Subcutaneous abdominal adipose tissue (tissue), 5 donors: ENCODE results near the gene ZNF566.

Experiments
- H3K27ac ChIP-seq: one replicate; pipeline ENCODE4 v1.7.0; 2013; ENCODE audit warnings: low read depth, mild to moderate bottlenecking, inconsistent platforms, low read length, moderate library complexity
- H3K27me3 ChIP-seq, 5 donors: one replicate each; pipeline ENCODE4 v1.7.0; 2013; ENCODE audit warnings: low read length in 5 of 5, inconsistent platforms in 1 of 5; ENCODE audit not compliant: control insufficient read depth in 5 of 5, insufficient read depth in 4 of 5
- H3K36me3 ChIP-seq, 5 donors: one replicate each; pipeline ENCODE4 v1.7.0; 2013; ENCODE audit warnings: low read length in 5 of 5; ENCODE audit not compliant: control insufficient read depth in 5 of 5, insufficient read depth in 5 of 5
- H3K4me1 ChIP-seq, 5 donors: one replicate each; pipeline ENCODE4 v1.7.0; 2013; ENCODE audit warnings: low read length in 5 of 5, mild to moderate bottlenecking in 3 of 5, moderate library complexity in 1 of 5; ENCODE audit not compliant: control insufficient read depth in 5 of 5, insufficient read depth in 5 of 5
- H3K4me3 ChIP-seq, 5 donors: one replicate each; pipeline ENCODE4 v1.7.0; 2013; ENCODE audit warnings: low read length in 5 of 5, low read depth in 1 of 5
- H3K9ac ChIP-seq, 5 donors: one replicate each; pipeline ENCODE4 v1.7.0; 2013; ENCODE audit warnings: low read length in 5 of 5, mild to moderate bottlenecking in 4 of 5, moderate library complexity in 3 of 5
- H3K9me3 ChIP-seq, 5 donors: one replicate each; pipeline ENCODE4 v1.7.0; 2013; ENCODE audit warnings: low read length in 5 of 5; ENCODE audit not compliant: control insufficient read depth in 5 of 5
- donor health status: healthy.
- donor health status: healthy.
- donor health status: healthy.
- donor health status: healthy.
- donor health status: healthy.

ZNF566 gene

GRCh38 chr19:36456831-36457230 lies 32.5 kb downstream of the ZNF566 start:
- no peaks in the 10 kb centered on the region for H3K27me3 ChIP-seq
- H3K9me3 ChIP-seq = peaks cover 18 to 49% (median 24%) of the 10 kb centered on the region in 5 donors
- H3K36me3 ChIP-seq = peaks cover 3 to 33% (median 21%) of the 10 kb centered on the region in 5 donors

GRCh38 chr19:36449059-36449670 lies 40.2 kb downstream of the ZNF566 start:
- H3K27me3 ChIP-seq = no peaks in the 10 kb centered on the region
- H3K4me1 ChIP-seq = no peaks in the 10 kb centered on the region
- H3K27ac ChIP-seq = no peak overlapping the region
- H3K4me3 ChIP-seq = peak overlapping the region; percentile 8 to 62 (median 50)
- H3K9me3 ChIP-seq = peaks cover 56 to 85% (median 72%) of the 10 kb centered on the region in 5 donors
- no peak overlapping the region for H3K9ac ChIP-seq
- peaks cover 35 to 55% (median 42%) of the 10 kb centered on the region in 5 donors for H3K36me3 ChIP-seq

More at GRCh38 chr19:36456831-36457230, 32.5 kb downstream of the ZNF566 start:
- Histone ChIP-seq H3K4me3 (peak overlapping the region in 1 of 5 donors; percentile 25), H3K27ac (no peak overlapping the region), H3K9ac (no peak overlapping the region), H3K4me1 (no peaks in the 10 kb centered on the region)

- Histone ChIP-seq H3K9ac (no peak overlapping the region), H3K27ac (no peak overlapping the region), H3K4me3 (no peak overlapping the region), H3K9me3 (peaks cover 16 to 64% (median 45%) of the 10 kb centered on the region in 5 donors), H3K36me3 (peaks cover 0 to 4% (median 0%) of the 10 kb centered on the region in 5 donors), H3K27me3 (no peaks in the 10 kb centered on the region), H3K4me1 (no peaks in the 10 kb centered on the region)
Measured at GRCh38 chr19:36441339-36441738, 48.0 kb downstream of the ZNF566 start.

- no peak overlapping the region for H3K4me3 ChIP-seq
- no peak overlapping the region for H3K9ac ChIP-seq
- H3K27me3 ChIP-seq = no peaks in the 10 kb centered on the region
- H3K9me3 ChIP-seq = peaks cover 0 to 36% (median 22%) of the 10 kb centered on the region in 5 donors
- H3K27ac ChIP-seq = no peak overlapping the region
- H3K4me1 ChIP-seq = no peaks in the 10 kb centered on the region
- H3K36me3 ChIP-seq = no peaks in the 10 kb centered on the region
Measured at GRCh38 chr19:36436531-36436930, 52.8 kb downstream of the ZNF566 start.

GRCh38 chr19:36423925-36424324 lies 65.4 kb downstream of the ZNF566 start:
- Histone ChIP-seq H3K9ac (no peak overlapping the region), H3K36me3 (no peaks in the 10 kb centered on the region), H3K4me1 (peaks cover 0 to 16% (median 14%) of the 10 kb centered on the region in 5 donors), H3K27me3 (peaks cover 0 to 3% (median 0%) of the 10 kb centered on the region in 5 donors), H3K4me3 (no peak overlapping the region), H3K9me3 (peaks cover 0 to 17% (median 0%) of the 10 kb centered on the region in 5 donors), H3K27ac (no peak overlapping the region)

- peak overlapping the region in 3 of 5 donors; percentile 21 to 59 (median 40) for H3K9ac ChIP-seq
- H3K36me3 ChIP-seq = no peaks in the 10 kb centered on the region
- peaks cover 0 to 3% (median 0%) of the 10 kb centered on the region in 5 donors for H3K27me3 ChIP-seq
- H3K4me1 ChIP-seq = peaks cover 4 to 33% (median 29%) of the 10 kb centered on the region in 5 donors
- peaks cover 0 to 13% (median 0%) of the 10 kb centered on the region in 5 donors for H3K9me3 ChIP-seq
- H3K27ac ChIP-seq = no peak overlapping the region
- peak overlapping the region; percentile 37 to 87 (median 69) for H3K4me3 ChIP-seq
Measured at GRCh38 chr19:36421749-36422481, 67.4 kb downstream of the ZNF566 start.

- no peaks in the 10 kb centered on the region for H3K36me3 ChIP-seq
- H3K4me3 ChIP-seq = peak overlapping the region; percentile 22 to 87 (median 69)
- no peak overlapping the region for H3K27ac ChIP-seq
- peaks cover 4 to 33% (median 29%) of the 10 kb centered on the region in 5 donors for H3K4me1 ChIP-seq
- H3K9ac ChIP-seq = peak overlapping the region in 2 of 5 donors; percentile 40 to 59
- peaks cover 0 to 10% (median 0%) of the 10 kb centered on the region in 5 donors for H3K9me3 ChIP-seq
- peaks cover 0 to 3% (median 0%) of the 10 kb centered on the region in 5 donors for H3K27me3 ChIP-seq
Measured at GRCh38 chr19:36420961-36421748, 68.2 kb downstream of the ZNF566 start.

GRCh38 chr19:36418287-36419001 lies 70.9 kb downstream of the ZNF566 start, which contains the start of gene ZFP82:
ZFP82 (minus strand) TSS chr19:36418644; CDS start chr19:36409789, 8,855 bp downstream.
- Histone ChIP-seq H3K4me3 (peak within 1 kb of the TSS; percentile 78 to 95 (median 91)), H3K27me3 (peaks cover 0 to 3% (median 0%) of the 10 kb centered on the region in 5 donors), H3K9me3 (no peaks in the 10 kb centered on the region), H3K36me3 (no peaks in the 10 kb centered on the region), H3K4me1 (peaks cover 4 to 33% (median 29%) of the 10 kb centered on the region in 5 donors), H3K9ac (peak within 1 kb of the TSS; percentile 84 to 96 (median 94)), H3K27ac (peak within 1 kb of the TSS; percentile 65)

- Histone ChIP-seq H3K27me3 (peaks cover 0 to 3% (median 0%) of the 10 kb centered on the region in 5 donors), H3K4me3 (peak overlapping the region; percentile 78 to 95 (median 91)), H3K36me3 (peaks cover 0 to 2% (median 0%) of the 10 kb centered on the region in 5 donors), H3K9me3 (peaks cover 0 to 3% (median 0%) of the 10 kb centered on the region in 5 donors), H3K4me1 (peaks cover 4 to 33% (median 29%) of the 10 kb centered on the region in 5 donors), H3K9ac (peak overlapping the region; percentile 84 to 96 (median 94)), H3K27ac (peak overlapping the region; percentile 65)
Measured at GRCh38 chr19:36417752-36418286, 71.5 kb downstream of the ZNF566 start.
